Progenitor cell of endocrine pancreas (in vitro differentiated cells): ENCODE data around the gene WNT2. TPM values are rescaled to one million over a fixed set of nuclear protein-coding genes. Genes with fewer than 3 reads are reported as not detected.

ENCODE experiments used
- DNase-seq: peaks from one replicate; pipeline ENCODE4 v3.0.0; 2021; ENCODE audit warnings: low spot score; ENCODE audit not compliant: unreplicated experiment
- H3K27ac Mint-ChIP-seq: 2 replicates; pipeline ENCODE4 v1.8.0; 2021; ENCODE audit warnings: mild to moderate bottlenecking, moderate library complexity, mixed read lengths
- H3K27me3 Mint-ChIP-seq: 2 replicates; pipeline ENCODE4 v1.8.0; 2021; ENCODE audit warnings: mixed read lengths
- H3K36me3 Mint-ChIP-seq: 2 replicates; pipeline ENCODE4 v1.8.0; 2022; ENCODE audit warnings: mixed read lengths; ENCODE audit not compliant: insufficient read depth
- H3K4me1 Mint-ChIP-seq: 2 replicates; pipeline ENCODE4 v1.8.0; 2021; ENCODE audit warnings: low read depth, mixed read lengths
- H3K4me3 Mint-ChIP-seq: 2 replicates; pipeline ENCODE4 v1.8.0; 2021; ENCODE audit warnings: low read depth, mild to moderate bottlenecking, moderate library complexity, mixed read lengths
- H3K9me3 Mint-ChIP-seq: 2 replicates; pipeline ENCODE4 v1.8.0; 2021; ENCODE audit warnings: low read depth, mixed read lengths
- CTCF ChIP-seq: fragments of 200-600 bp; sonication (generic); IDR thresholded peaks from one replicate; pipeline ENCODE4 v1.5.0; 2021; ENCODE audit warnings: antibody characterized with exemption, mild to moderate bottlenecking; ENCODE audit not compliant: unreplicated experiment
- total RNA-seq: library from RNA; stranded (reverse); gene quantifications from 2 replicates; pipeline ENCODE4 v1.2.1, GENCODE V29; 2021

The WNT2 gene
- total RNA-seq, 1 donor from 2014 or later, result 0.46 TPM

DNA sequence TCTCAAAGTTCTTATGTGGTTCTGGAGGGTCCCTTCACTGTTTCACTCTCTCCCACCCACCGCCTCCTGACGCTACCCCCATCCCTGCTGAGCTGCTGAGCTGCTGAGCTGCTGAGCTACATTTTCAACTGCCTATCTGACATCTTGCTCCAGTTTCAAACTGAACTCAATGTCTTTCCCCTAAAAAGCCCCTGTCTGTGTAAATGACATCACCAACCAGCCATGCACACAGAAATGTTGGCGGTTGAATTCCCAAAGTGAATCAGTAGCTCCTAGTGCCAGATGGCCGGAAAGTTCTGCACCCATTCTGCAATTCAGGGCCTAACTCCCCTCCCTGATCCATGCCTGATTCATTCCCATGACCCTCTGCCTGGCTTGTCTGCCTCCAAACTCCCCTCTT lies 71.2 kb downstream of the WNT2 start:
- Mint-ChIP-seq H3K9me3 (no peaks in the 10 kb centered on the region), H3K36me3 (no peaks in the 10 kb centered on the region), H3K4me3 (no peak overlapping the region), H3K4me1 (peaks cover 1% of the 10 kb centered on the region), H3K27ac (no peak overlapping the region), H3K27me3 (peaks cover 23% of the 10 kb centered on the region)
- DNase-seq, result no peak
- no peak for TF ChIP-seq CTCF

GRCh38 chr7:117250801-117251200 lies 72.1 kb downstream of the WNT2 start:
- Mint-ChIP-seq H3K4me3 (no peak overlapping the region), H3K27me3 (peaks cover 20% of the 10 kb centered on the region), H3K9me3 (peaks cover 2% of the 10 kb centered on the region), H3K36me3 (no peaks in the 10 kb centered on the region), H3K27ac (no peak overlapping the region), H3K4me1 (peaks cover 1% of the 10 kb centered on the region)
- TF ChIP-seq CTCF, result no peak
- DNase-seq, result no peak

- TF ChIP-seq CTCF, result no peak
- DNase-seq, result no peak
- Mint-ChIP-seq H3K27ac (no peak overlapping the region), H3K27me3 (peaks cover 19% of the 10 kb centered on the region), H3K36me3 (no peaks in the 10 kb centered on the region), H3K4me1 (peaks cover 1% of the 10 kb centered on the region), H3K9me3 (peaks cover 6% of the 10 kb centered on the region), H3K4me3 (no peak overlapping the region)
Observed at GRCh38 chr7:117250245-117250644, 72.6 kb downstream of the WNT2 start.

DNA sequence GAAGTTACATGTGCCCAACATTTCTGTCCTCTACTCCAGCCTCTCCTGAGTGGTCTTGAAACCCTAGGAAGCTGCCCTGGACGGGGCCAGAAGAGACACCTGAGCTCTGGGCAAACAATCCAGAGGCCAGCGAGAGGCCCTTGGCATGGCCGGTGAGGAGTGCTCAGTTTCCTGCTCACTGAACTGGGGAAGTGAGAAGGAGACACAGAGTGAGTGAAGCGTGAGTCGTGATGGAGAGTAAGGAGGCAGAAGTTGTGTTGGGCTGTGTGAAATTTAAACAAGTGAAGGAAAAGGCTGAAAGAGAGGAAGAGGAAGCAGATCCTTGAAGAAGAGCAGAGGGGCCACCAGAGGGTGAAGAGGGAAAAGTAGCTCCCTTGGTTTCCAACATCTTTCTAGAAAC lies 73.2 kb downstream of the WNT2 start:
- H3K27me3 Mint-ChIP-seq, result peaks cover 16% of the 10 kb centered on the region
- DNase-seq, result no peak
- no peak overlapping the region for H3K4me3 Mint-ChIP-seq
- H3K4me1 Mint-ChIP-seq, result peaks cover 1% of the 10 kb centered on the region
- H3K9me3 Mint-ChIP-seq, result peaks cover 6% of the 10 kb centered on the region
- no peak for TF ChIP-seq CTCF
- H3K36me3 Mint-ChIP-seq, result no peaks in the 10 kb centered on the region
- H3K27ac Mint-ChIP-seq, result no peak overlapping the region

DNA sequence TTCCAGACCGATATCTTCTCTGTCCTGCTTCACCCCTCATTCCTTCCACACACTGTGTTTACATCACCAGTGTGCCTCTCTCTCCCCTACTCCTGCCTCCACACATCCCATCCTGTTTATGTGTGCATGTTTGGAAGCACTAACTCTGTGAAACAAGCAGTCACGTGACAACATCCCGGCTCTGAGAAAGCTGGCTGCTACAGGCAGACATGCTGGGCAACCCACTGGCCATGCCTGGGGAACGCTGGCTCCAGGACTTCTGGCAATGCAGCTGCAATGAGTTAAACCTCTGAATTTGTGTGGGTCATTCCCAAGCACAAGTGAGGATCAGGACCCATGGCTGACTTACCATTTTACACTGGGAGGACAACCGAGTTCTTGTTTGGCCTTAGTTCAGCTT lies 74.0 kb downstream of the WNT2 start:
- Mint-ChIP-seq H3K27ac (no peak overlapping the region), H3K4me3 (no peak overlapping the region), H3K36me3 (no peaks in the 10 kb centered on the region), H3K4me1 (peaks cover 1% of the 10 kb centered on the region), H3K27me3 (peaks cover 16% of the 10 kb centered on the region), H3K9me3 (peaks cover 6% of the 10 kb centered on the region)
- no peak for TF ChIP-seq CTCF
- DNase-seq, result no peak
